ENCODE results near the gene TAMALIN.

GRCh38 chr12:52063981-52064649 lies 57.4 kb downstream of the TAMALIN start:
- TF ChIP-seq, protein P1, sequence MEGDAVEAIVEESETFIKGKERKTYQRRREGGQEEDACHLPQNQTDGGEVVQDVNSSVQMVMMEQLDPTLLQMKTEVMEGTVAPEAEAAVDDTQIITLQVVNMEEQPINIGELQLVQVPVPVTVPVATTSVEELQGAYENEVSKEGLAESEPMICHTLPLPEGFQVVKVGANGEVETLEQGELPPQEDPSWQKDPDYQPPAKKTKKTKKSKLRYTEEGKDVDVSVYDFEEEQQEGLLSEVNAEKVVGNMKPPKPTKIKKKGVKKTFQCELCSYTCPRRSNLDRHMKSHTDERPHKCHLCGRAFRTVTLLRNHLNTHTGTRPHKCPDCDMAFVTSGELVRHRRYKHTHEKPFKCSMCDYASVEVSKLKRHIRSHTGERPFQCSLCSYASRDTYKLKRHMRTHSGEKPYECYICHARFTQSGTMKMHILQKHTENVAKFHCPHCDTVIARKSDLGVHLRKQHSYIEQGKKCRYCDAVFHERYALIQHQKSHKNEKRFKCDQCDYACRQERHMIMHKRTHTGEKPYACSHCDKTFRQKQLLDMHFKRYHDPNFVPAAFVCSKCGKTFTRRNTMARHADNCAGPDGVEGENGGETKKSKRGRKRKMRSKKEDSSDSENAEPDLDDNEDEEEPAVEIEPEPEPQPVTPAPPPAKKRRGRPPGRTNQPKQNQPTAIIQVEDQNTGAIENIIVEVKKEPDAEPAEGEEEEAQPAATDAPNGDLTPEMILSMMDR (IDR thresholded peaks at IDR 0.05), result no peak
- peak in 1 of 2 donors; percentile 56 for TF ChIP-seq POLR2A (IDR thresholded peaks at IDR 0.05)

Data from adrenal gland (tissue), 5 donors.